ENCODE measurements around the gene DNAJC5.

GRCh38 chr20:63885264-63886053, 9.5 kb upstream of the DNAJC5 start:
- TF ChIP-seq CTCF (IDR thresholded peaks at IDR 0.05) (no peak), POLR2A (IDR thresholded peaks at IDR 0.05) (no peak)
